PC-3 (cell line): Measurements from ENCODE around the gene TARDBP.

Experiments used
- EZH2 ChIP-seq: fragments of 300-600 bp; sonication (generic); IDR thresholded peaks from one replicate; pipeline ENCODE4 v1.6.1; 2017; ENCODE audit warnings: antibody characterized with exemption, mild to moderate bottlenecking, low read length; ENCODE audit not compliant: unreplicated experiment
- EZH2phosphoT487 ChIP-seq: fragments of 300-600 bp; sonication (generic); IDR thresholded peaks from 2 replicates; pipeline ENCODE4 v1.6.1; 2018; ENCODE audit warnings: mild to moderate bottlenecking, antibody characterized with exemption, low read length, borderline replicate concordance
- TF ChIP-seq, protein P1 (sequence below): fragments of 300-600 bp; sonication (generic); conservative IDR thresholded peaks from 2 replicates; pipeline ENCODE4 v1.5.1; 2017; ENCODE audit warnings: antibody characterized with exemption, low read depth, mild to moderate bottlenecking, low read length

GRCh38 chr1:11024154-11024873, 11.9 kb downstream of the TARDBP start:
- TF ChIP-seq EZH2 (no peak), EZH2phosphoT487 (no peak)
- TF ChIP-seq, protein P1, sequence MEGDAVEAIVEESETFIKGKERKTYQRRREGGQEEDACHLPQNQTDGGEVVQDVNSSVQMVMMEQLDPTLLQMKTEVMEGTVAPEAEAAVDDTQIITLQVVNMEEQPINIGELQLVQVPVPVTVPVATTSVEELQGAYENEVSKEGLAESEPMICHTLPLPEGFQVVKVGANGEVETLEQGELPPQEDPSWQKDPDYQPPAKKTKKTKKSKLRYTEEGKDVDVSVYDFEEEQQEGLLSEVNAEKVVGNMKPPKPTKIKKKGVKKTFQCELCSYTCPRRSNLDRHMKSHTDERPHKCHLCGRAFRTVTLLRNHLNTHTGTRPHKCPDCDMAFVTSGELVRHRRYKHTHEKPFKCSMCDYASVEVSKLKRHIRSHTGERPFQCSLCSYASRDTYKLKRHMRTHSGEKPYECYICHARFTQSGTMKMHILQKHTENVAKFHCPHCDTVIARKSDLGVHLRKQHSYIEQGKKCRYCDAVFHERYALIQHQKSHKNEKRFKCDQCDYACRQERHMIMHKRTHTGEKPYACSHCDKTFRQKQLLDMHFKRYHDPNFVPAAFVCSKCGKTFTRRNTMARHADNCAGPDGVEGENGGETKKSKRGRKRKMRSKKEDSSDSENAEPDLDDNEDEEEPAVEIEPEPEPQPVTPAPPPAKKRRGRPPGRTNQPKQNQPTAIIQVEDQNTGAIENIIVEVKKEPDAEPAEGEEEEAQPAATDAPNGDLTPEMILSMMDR: no peak
